ENCODE data around the gene GINS1. TPM values are rescaled to one million over a fixed set of nuclear protein-coding genes. Genes with fewer than 3 reads are reported as not detected.

Gene GINS1
- polyA plus RNA-seq, 1 of the 3 experiments (the other 2 are of a cell fraction) = 5.1 TPM

GRCh38 chr20:25444556-25444955, 37.1 kb downstream of the GINS1 start:
- Histone ChIP-seq H3K4me1 (ENCODE audit: control insufficient read depth in 1 of 2, insufficient read depth in 2 of 2, low read depth in 1 of 2, low read length in 1 of 2) (no peaks in the 10 kb centered on the region), H3K9me3 (no peaks in the 10 kb centered on the region), H3K9me2 (no peaks in the 10 kb centered on the region), H4K20me1 (ENCODE audit: insufficient read depth) (no peaks in the 10 kb centered on the region), H3K79me2 (ENCODE audit: insufficient read depth) (no peaks in the 10 kb centered on the region), H3K36me3 (replicated peaks in 1 of 2; ENCODE audit: control insufficient read depth in 1 of 2, insufficient read depth in 2 of 2, low read length in 1 of 2) (peaks cover 7 to 24% of the 10 kb centered on the region in 2 experiments), H3F3A (replicated peaks; ENCODE audit: insufficient read depth) (no peaks in the 10 kb centered on the region), H3K9ac (no peak overlapping the region), H3K27ac (ENCODE audit: low read depth in 2 of 2, low read length in 1 of 2) (no peak overlapping the region), H3K4me3 (ENCODE audit: low read depth in 2 of 2, low read length in 1 of 2) (no peak overlapping the region), H2AFZ (ENCODE audit: low read depth) (no peak overlapping the region), H3K4me2 (no peak overlapping the region), H3K27me3 (ENCODE audit: insufficient read depth) (no peaks in the 10 kb centered on the region)
- TF ChIP-seq EZH2phosphoT487 (IDR thresholded peaks at IDR 0.05; ENCODE audit: borderline replicate concordance, low read depth) (no peak), YY1 (IDR thresholded peaks at IDR 0.05; ENCODE audit: low read depth) (no peak), TEAD4 (IDR thresholded peaks at IDR 0.05; ENCODE audit: borderline replicate concordance, insufficient read depth) (no peak), CHD2 (IDR thresholded peaks at IDR 0.05; ENCODE audit: low read length, partially characterized antibody) (no peak)
- no peak for DNase-seq
- CTCF ChIA-PET = interaction anchor here (1.0 kb wide), 1 partner anchor 130 kb away, joined by 3 read pairs; no protein-coding TSS in a partner anchor
- POLR2A ChIA-PET = no interaction called here
- 97% methylated on average over 4 of the region's 4 CpGs for WGBS (ENCODE audit: low lambda C conversion rate)

- H3K36me3 ChIP-seq (replicated peaks in 1 of 2; ENCODE audit: control insufficient read depth in 1 of 2, insufficient read depth in 2 of 2, low read length in 1 of 2) = peaks cover 14 to 32% of the 10 kb centered on the region in 2 experiments
- H3K9me3 ChIP-seq = no peaks in the 10 kb centered on the region
- POLR2A ChIA-PET = no interaction called here
- peaks cover 0 to under 1% of the 10 kb centered on the region in 2 experiments; a peak in 1 of 4 replicates for H3K4me1 ChIP-seq (ENCODE audit: control insufficient read depth in 1 of 2, insufficient read depth in 2 of 2, low read depth in 1 of 2, low read length in 1 of 2)
- no peaks in the 10 kb centered on the region for H4K20me1 ChIP-seq (ENCODE audit: insufficient read depth)
- H3K9ac ChIP-seq = no peak overlapping the region
- no peak overlapping the region for H3K27ac ChIP-seq (ENCODE audit: low read depth in 2 of 2, low read length in 1 of 2)
- H3K79me2 ChIP-seq (ENCODE audit: insufficient read depth) = no peaks in the 10 kb centered on the region
- no peak overlapping the region for H2AFZ ChIP-seq (ENCODE audit: low read depth)
- H3K4me3 ChIP-seq (ENCODE audit: low read depth in 2 of 2, low read length in 1 of 2) = no peak overlapping the region
- 90% methylated on average over 6 of the region's 6 CpGs for WGBS (ENCODE audit: low lambda C conversion rate)
- no peak overlapping the region for H3K4me2 ChIP-seq
- CTCF ChIA-PET = no interaction called here
- no peak for TF ChIP-seq IRF3 (IDR thresholded peaks at IDR 0.05; ENCODE audit: low read depth, low read length)
- no peak for TF ChIP-seq MEF2A (IDR thresholded peaks at IDR 0.05; ENCODE audit: borderline replicate concordance, low read depth)
- no peak for TF ChIP-seq USF2 (IDR thresholded peaks at IDR 0.05; ENCODE audit: borderline replicate concordance, low read depth, low read length)
- TF ChIP-seq CTCF (IDR thresholded peaks at IDR 0.05) = no peak
- no peak for TF ChIP-seq TCF12 (IDR thresholded peaks at IDR 0.05)
- no peak for TF ChIP-seq PBX3 (IDR thresholded peaks at IDR 0.05)
- no peak for TF ChIP-seq FOXJ3 (CRISPR knock-in tag; IDR thresholded peaks at IDR 0.05)
- TF ChIP-seq RCOR1 (IDR thresholded peaks at IDR 0.05; ENCODE audit: low read length) = no peak
- no peak for TF ChIP-seq RAD21 (IDR thresholded peaks at IDR 0.05; ENCODE audit: low read length)
- TF ChIP-seq CHD2 (IDR thresholded peaks at IDR 0.05; ENCODE audit: low read length, partially characterized antibody) = no peak
- no peak for TF ChIP-seq RFX5 (IDR thresholded peaks at IDR 0.05; ENCODE audit: low read length)
- no peak for TF ChIP-seq FOXM1 (IDR thresholded peaks at IDR 0.05; ENCODE audit: low read depth)
- TF ChIP-seq MXI1 (IDR thresholded peaks at IDR 0.05; ENCODE audit: low read depth, low read length) = no peak
- TF ChIP-seq RXRA (IDR thresholded peaks at IDR 0.05; ENCODE audit: borderline replicate concordance, low read depth) = no peak
- no peak for TF ChIP-seq USF1 (IDR thresholded peaks at IDR 0.05; ENCODE audit: borderline replicate concordance, low read depth)
- no peak for TF ChIP-seq SIN3A (IDR thresholded peaks at IDR 0.05; ENCODE audit: borderline replicate concordance, low read depth, low read length)
- TF ChIP-seq POLR2AphosphoS5 (IDR thresholded peaks at IDR 0.05; ENCODE audit: low read depth, low read length) = no peak
- no peak for TF ChIP-seq FOSL2 (IDR thresholded peaks at IDR 0.05; ENCODE audit: borderline replicate concordance, low read depth)
- H3F3A ChIP-seq (replicated peaks; ENCODE audit: insufficient read depth) = peaks cover 9% of the 10 kb centered on the region
- no peak for DNase-seq
- H3K27me3 ChIP-seq (ENCODE audit: insufficient read depth) = no peaks in the 10 kb centered on the region
- no peaks in the 10 kb centered on the region for H3K9me2 ChIP-seq
Observed at GRCh38 chr20:25447671-25448070, 40.2 kb downstream of the GINS1 start.
